Astrocyte of the spinal cord (primary cell): Measurements from ENCODE around the gene ENAH.

Source experiments
- DNase-seq: peaks from one replicate; pipeline ENCODE4 v3.0.0; 2011; ENCODE audit warnings: low read depth, low spot score
- H3K4me3 ChIP-seq: 2 replicates; pipeline ENCODE4 v1.5.1; 2011; ENCODE audit warnings: low read depth, mild to moderate bottlenecking, low read length, moderate library complexity
- in situ Hi-C: cut with HindIII; loops from 2 replicates; pipeline ENCODE4 v1.10.0; 2017; ENCODE audit warnings: low sequenced_read_pairs
- TF ChIP-seq, protein P1 (sequence below): IDR thresholded peaks from 2 replicates; pipeline ENCODE4 v1.5.1; 2012; ENCODE audit warnings: low read depth, mild to moderate bottlenecking, low read length, inconsistent platforms

The ENAH gene

DNA sequence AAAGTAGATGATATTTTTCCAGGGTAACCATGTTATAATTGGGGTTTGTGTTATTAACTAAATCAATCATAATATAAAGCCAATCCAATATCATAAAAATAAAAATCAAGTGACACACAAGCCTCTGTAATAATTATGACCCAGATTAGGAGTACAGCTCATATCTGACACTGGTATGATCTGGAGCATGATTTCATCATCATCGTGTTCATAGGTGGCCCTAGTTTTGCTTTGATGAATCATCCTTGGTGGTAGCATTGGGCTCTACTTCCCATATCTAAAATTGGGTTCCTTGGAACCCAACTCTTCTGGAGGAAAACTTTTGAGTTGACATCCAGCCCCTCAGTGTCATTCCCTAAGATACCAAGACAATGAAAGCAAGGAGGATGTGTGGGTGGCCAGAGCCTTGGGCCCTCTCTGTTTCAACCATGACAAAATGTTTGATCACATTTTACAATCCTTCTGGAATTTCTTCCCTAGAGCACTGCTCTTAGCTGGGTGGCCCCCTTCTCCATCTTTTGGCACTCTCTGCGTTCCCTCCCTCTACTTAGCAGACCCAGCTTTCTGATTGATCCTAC lies 37.0 kb upstream of the ENAH start:
- H3K4me3 ChIP-seq = no peak overlapping the region
- no peak for DNase-seq
- in situ Hi-C loops = no loop called here
- TF ChIP-seq, protein P1, sequence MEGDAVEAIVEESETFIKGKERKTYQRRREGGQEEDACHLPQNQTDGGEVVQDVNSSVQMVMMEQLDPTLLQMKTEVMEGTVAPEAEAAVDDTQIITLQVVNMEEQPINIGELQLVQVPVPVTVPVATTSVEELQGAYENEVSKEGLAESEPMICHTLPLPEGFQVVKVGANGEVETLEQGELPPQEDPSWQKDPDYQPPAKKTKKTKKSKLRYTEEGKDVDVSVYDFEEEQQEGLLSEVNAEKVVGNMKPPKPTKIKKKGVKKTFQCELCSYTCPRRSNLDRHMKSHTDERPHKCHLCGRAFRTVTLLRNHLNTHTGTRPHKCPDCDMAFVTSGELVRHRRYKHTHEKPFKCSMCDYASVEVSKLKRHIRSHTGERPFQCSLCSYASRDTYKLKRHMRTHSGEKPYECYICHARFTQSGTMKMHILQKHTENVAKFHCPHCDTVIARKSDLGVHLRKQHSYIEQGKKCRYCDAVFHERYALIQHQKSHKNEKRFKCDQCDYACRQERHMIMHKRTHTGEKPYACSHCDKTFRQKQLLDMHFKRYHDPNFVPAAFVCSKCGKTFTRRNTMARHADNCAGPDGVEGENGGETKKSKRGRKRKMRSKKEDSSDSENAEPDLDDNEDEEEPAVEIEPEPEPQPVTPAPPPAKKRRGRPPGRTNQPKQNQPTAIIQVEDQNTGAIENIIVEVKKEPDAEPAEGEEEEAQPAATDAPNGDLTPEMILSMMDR = no peak

DNA sequence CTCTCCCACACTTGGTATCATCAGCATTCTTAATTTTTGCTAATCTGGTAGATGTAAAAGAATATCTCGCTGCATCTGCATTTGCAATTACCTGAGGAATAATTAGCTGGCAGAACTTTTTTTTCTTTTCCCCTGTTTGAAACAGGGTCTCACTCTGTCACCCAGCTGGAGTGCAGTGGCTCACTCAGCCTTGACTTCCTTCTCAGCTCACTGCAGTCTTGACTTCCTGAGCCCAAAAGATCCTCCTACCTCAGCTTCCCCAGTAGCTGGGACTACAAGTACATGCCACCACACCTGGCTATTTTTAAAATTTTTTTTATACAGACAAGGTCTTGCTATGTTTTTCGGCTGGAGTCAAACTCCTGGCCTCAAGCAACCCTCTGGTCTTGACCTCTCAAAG lies 35.4 kb upstream of the ENAH start:
- TF ChIP-seq, protein P1 = no peak
- no peak overlapping the region for H3K4me3 ChIP-seq
- in situ Hi-C loops = no loop called here
- no peak for DNase-seq

DNA sequence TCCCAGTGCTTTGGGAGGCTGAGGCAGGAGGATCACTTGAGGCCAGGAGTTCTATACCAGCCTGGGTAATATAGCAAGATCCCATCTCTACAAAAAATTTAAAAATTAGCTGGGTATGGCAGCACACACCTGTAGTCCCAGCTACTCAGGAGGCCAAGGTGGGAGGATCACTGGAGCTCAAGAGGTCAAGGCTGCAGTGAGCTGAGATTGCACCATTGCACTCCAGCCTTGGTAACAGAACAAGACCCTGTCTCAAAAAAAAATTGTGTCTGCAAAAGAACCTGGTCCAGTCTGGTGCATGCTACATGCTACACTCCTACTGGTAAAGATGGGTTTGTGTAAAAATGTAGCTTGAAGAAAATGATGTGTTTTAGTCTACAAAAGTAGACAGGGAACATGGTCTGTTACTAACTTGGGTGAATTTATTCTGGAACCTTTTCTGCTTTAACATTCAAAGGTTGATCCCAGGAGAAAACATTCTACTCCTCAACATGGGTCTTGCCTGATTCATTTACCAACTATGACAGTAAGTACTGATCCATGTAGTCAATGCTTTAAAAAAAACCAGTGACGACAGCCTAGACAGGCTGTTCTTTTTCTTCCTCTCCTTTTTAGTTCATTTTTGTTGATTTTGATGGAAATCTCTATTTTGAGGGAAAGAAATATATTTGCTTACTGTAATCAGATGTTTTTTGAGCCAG lies 32.7 kb upstream of the ENAH start:
- H3K4me3 ChIP-seq = no peak overlapping the region
- in situ Hi-C loops = no loop called here
- no peak for DNase-seq
- TF ChIP-seq, protein P1 = no peak

DNA sequence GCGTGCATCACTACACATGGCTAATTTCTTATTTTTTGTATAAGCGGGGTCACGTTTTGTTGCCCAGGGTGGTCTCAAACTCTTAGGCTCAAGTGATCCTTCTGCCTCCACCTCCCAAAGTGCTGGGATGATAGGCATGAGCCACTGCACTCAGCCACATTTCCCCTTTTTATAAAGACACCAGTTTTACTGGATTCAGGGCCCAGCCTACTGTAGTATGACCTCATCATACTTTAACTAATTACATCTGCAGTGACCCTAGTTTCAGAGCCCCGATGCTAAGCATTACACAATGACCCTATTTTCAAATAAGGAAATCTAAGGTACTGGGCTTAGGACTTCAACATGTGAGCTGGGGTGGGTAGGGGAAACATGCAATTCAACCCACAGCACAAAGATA lies 31.8 kb upstream of the ENAH start:
- no peak overlapping the region for H3K4me3 ChIP-seq
- no peak for DNase-seq
- in situ Hi-C loops = no loop called here
- TF ChIP-seq, protein P1 = no peak

DNA sequence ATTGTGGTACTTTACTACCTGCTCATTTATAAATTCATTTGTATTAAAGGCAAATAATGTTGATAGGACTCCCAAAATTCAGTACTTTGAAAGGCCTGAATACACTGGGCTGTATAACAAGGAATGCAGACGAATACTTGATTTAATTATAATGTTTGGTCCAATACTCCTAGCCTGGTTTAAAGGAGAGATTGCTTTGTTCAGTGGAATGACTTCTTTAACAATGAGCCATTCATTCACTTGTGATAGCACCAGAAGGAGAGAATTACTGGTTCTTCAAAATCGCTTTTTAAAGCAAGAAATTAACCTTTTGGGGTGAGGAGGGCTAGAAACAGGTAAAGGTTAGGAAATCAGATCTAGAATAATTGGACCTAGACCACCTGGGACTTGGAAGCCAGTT lies 28.3 kb upstream of the ENAH start:
- DNase-seq = no peak
- in situ Hi-C loops = no loop called here
- no peak overlapping the region for H3K4me3 ChIP-seq
- TF ChIP-seq, protein P1 = no peak

DNA sequence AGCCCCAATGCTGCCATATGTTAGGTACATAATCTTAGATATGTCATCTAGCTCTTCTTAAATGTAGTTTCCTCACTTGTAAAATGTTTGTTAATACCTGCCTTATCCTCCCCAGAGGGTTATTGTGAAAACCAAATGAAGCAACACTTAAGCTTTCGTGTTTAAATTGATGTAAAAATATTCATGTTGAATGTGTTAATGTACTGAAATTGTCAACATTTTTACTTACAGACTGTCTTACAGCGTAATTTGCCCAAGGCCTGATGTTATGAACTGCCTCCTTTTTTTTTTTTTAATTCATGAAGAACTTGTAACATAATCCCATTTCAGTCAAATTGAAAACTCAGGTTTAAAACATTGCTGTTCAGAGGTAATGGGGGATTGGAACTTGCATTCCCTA lies 25.6 kb upstream of the ENAH start:
- in situ Hi-C loops = no loop called here
- H3K4me3 ChIP-seq = no peak overlapping the region
- DNase-seq = no peak
- TF ChIP-seq, protein P1 = no peak
